HepG2 (cell line): ENCODE data around the gene TBCEL. TPM values are rescaled to one million over a fixed set of nuclear protein-coding genes. Genes with fewer than 3 reads are reported as not detected.
A peak's percentile ranks its signal among the peaks of the same experiment; 100 is the strongest.

Source experiments
- ATF4 ChIP-seq, 2 experiments: fragments of 450-650 bp in 1 of 2; sonication (generic) in 1 of 2; formaldehyde crosslinking; IDR thresholded peaks; 2 replicates each; pipeline versions ENCODE4 v1.5.0 to v1.8.0; 2020 to 2022; ENCODE audit warnings: mild to moderate bottlenecking in 1 of 2, missing genetic modification reagents in 1 of 2
- CREM ChIP-seq, 2 experiments: sonication (generic) in 1 of 2; formaldehyde crosslinking in 1 of 2; IDR thresholded peaks; 2 replicates each; pipeline versions ENCODE4 v1.4.0 to v1.6.1; 2016 to 2020; ENCODE audit warnings: antibody characterized with exemption in 1 of 2, mild to moderate bottlenecking in 1 of 2, missing genetic modification reagents in 1 of 2
- KMT2B ChIP-seq: IDR thresholded peaks from 2 replicates; pipeline ENCODE4 v1.6.1; 2016; ENCODE audit warnings: missing genetic modification reagents, missing compliant biosample characterization
- MAF1 ChIP-seq: sonication (generic); formaldehyde crosslinking; IDR thresholded peaks from 2 replicates; pipeline ENCODE4 v1.5.0; 2020; ENCODE audit warnings: missing genetic modification reagents, borderline replicate concordance
- MYC ChIP-seq: sonication (generic); formaldehyde crosslinking; IDR thresholded peaks from 2 replicates; pipeline ENCODE4 v1.9.0; 2021; ENCODE audit warnings: missing genetic modification reagents, borderline replicate concordance
- RNF2 ChIP-seq: fragments of 450-650 bp; conservative IDR thresholded peaks from 2 replicates; pipeline ENCODE4 v1.6.1; 2016; ENCODE audit warnings: low read depth
- SIN3B ChIP-seq: fragments of 150-350 bp; IDR thresholded peaks from 2 replicates; pipeline ENCODE4 v1.6.1; 2014; ENCODE audit warnings: low read length
- SMYD3 ChIP-seq: sonication (generic); formaldehyde crosslinking; IDR thresholded peaks from 2 replicates; pipeline ENCODE4 v1.8.1; 2023; ENCODE audit warnings: mild to moderate bottlenecking, missing genetic modification reagents
- SNRNP70 ChIP-seq: fragments of 200-400 bp; formaldehyde crosslinking; IDR thresholded peaks from 2 replicates; pipeline ENCODE4 v1.6.1; 2017; ENCODE audit warnings: mild to moderate bottlenecking, low read depth, low read length, moderate library complexity
- THAP7 ChIP-seq: sonication (generic); formaldehyde crosslinking; IDR thresholded peaks from 2 replicates; pipeline ENCODE4 v1.8.1; 2023; ENCODE audit warnings: mild to moderate bottlenecking, missing genetic modification reagents
- ZBTB1 ChIP-seq: sonication (generic); formaldehyde crosslinking; IDR thresholded peaks from 2 replicates; pipeline ENCODE4 v1.4.0; 2020; ENCODE audit warnings: missing genetic modification reagents, borderline replicate concordance
- ZBTB42 ChIP-seq: sonication (generic); formaldehyde crosslinking; IDR thresholded peaks from 2 replicates; pipeline ENCODE4 v1.5.0; 2020; ENCODE audit warnings: mild to moderate bottlenecking, missing genetic modification reagents
- ZFP82 ChIP-seq: sonication (generic); formaldehyde crosslinking; IDR thresholded peaks from 2 replicates; pipeline ENCODE4 v1.5.1; 2020; ENCODE audit warnings: mild to moderate bottlenecking, missing genetic modification reagents, borderline replicate concordance
- ZNF256 ChIP-seq: sonication (generic); formaldehyde crosslinking; conservative IDR thresholded peaks from 2 replicates; pipeline ENCODE4 v1.4.0; 2020; ENCODE audit warnings: missing genetic modification reagents
- ZNF282 ChIP-seq: fragments of 450-650 bp; IDR thresholded peaks from 2 replicates; pipeline ENCODE4 v1.6.1; 2018; ENCODE audit not compliant: partially characterized antibody
- ZNF616 ChIP-seq: sonication (generic); formaldehyde crosslinking; IDR thresholded peaks from 2 replicates; pipeline ENCODE4 v1.5.0; 2020; ENCODE audit warnings: low read depth, mild to moderate bottlenecking, missing genetic modification reagents
- ZNF670 ChIP-seq: sonication (generic); formaldehyde crosslinking; IDR thresholded peaks from 2 replicates; pipeline ENCODE4 v1.8.0; 2022; ENCODE audit warnings: mild to moderate bottlenecking, missing genetic modification reagents, borderline replicate concordance
- ZNF709 ChIP-seq: sonication (generic); formaldehyde crosslinking; IDR thresholded peaks from 2 replicates; pipeline ENCODE4 v1.5.0; 2020; ENCODE audit warnings: mild to moderate bottlenecking, missing genetic modification reagents
- ZNF766 ChIP-seq: sonication (generic); formaldehyde crosslinking; IDR thresholded peaks from 2 replicates; pipeline ENCODE4 v1.5.0; 2020; ENCODE audit warnings: missing genetic modification reagents, borderline replicate concordance
- ZSCAN31 ChIP-seq: sonication (generic); formaldehyde crosslinking; IDR thresholded peaks from 2 replicates; pipeline ENCODE4 v1.5.0; 2020; ENCODE audit warnings: low read depth, mild to moderate bottlenecking, missing genetic modification reagents
- polyA plus RNA-seq, 8 experiments: library from polyadenylated mRNA; depleted of rRNA in 3 of 8; stranded (reverse) in 7 of 8; unstranded in 1 of 8; fragments of >200 nt; fragmentation: Illumina TruSeq in 4 of 8; extraction: Trizol in 4 of 8; gene quantifications; 2 replicates each; pipeline versions ENCODE4 v1.2.1 to v1.2.3, GENCODE V29; 2011 to 2016; ENCODE audit warnings: low read depth in 4 of 8, missing spikeins in 1 of 8, mixed read lengths in 1 of 8; ENCODE audit not compliant: insufficient read depth in 1 of 8
- total RNA-seq, 5 experiments: library from RNA; depleted of rRNA; stranded (reverse); fragments of >200 nt; fragmentation: Illumina TruSeq; extraction: Trizol; gene quantifications; 2 replicates each; pipeline ENCODE4 v1.2.3, GENCODE V29; 2016; ENCODE audit warnings: low read depth in 1 of 5
- TF ChIP-seq, protein P1 (sequence below): sonication (generic); formaldehyde crosslinking; IDR thresholded peaks from 2 replicates; pipeline ENCODE4 v1.8.0; 2022; ENCODE audit warnings: mild to moderate bottlenecking, missing genetic modification reagents, moderate library complexity
- TF ChIP-seq, protein P2 (sequence below): sonication (generic); formaldehyde crosslinking; IDR thresholded peaks from 2 replicates; pipeline ENCODE4 v1.5.1; 2020; ENCODE audit warnings: missing genetic modification reagents, mild to moderate bottlenecking, borderline replicate concordance
- TF ChIP-seq, protein P3 (sequence below): sonication (generic); formaldehyde crosslinking; IDR thresholded peaks from 2 replicates; pipeline ENCODE4 v1.5.1; 2020; ENCODE audit warnings: missing genetic modification reagents, mild to moderate bottlenecking, borderline replicate concordance

TBCEL gene
- total and polyA plus RNA-seq, 2 of the 13 experiments (the other 11 are each of a cell fraction or from before 2014, with no cell fraction given), result 6.1 to 12.5 TPM

GRCh38 chr11:121023848-121024751 lies at the start of gene TBCEL (continued):
- TF ChIP-seq CREM (IDR thresholded peaks at IDR 0.05) (peak; percentile 52), CREM (CRISPR knock-in tag; IDR thresholded peaks at IDR 0.05) (no peak), ZFP82 (CRISPR knock-in tag) (no peak), SMYD3 (0 out of 2 replicates have a peak, but pooled peaks have one; percentile 18), ZNF670 (CRISPR knock-in tag) (no peak), KMT2B (CRISPR knock-in tag) (peak; percentile 87), MAF1 (no peak; the same call in 1 of the 2 replicates), ZNF766 (0 out of 2 replicates have a peak, but pooled peaks have one; percentile 66), ZNF282 (no peak), RNF2 (peak; percentile 88), ZNF616 (CRISPR knock-in tag) (peak; percentile 59; the same call in 1 of the 2 replicates), ATF4 (CRISPR knock-in tag; IDR thresholded peaks at IDR 0.05) (no peak; a peak in 1 of 4 replicates), ZNF256 (no peak), ZNF709 (no peak), ZBTB1 (CRISPR knock-in tag) (no peak), ZBTB42 (CRISPR knock-in tag) (peak; percentile 38; the same call in 1 of the 2 replicates), ZSCAN31 (CRISPR knock-in tag) (peak; percentile 42; the same call in 1 of the 2 replicates), SIN3B (no peak), THAP7 (CRISPR knock-in tag) (no peak), MYC (CRISPR knock-in tag) (peak; percentile 85; the same call in 1 of the 2 replicates), SNRNP70 (no peak)
- TF ChIP-seq, protein P1, sequence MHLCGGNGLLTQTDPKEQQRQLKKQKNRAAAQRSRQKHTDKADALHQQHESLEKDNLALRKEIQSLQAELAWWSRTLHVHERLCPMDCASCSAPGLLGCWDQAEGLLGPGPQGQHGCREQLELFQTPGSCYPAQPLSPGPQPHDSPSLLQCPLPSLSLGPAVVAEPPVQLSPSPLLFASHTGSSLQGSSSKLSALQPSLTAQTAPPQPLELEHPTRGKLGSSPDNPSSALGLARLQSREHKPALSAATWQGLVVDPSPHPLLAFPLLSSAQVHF, result peak; percentile 68
- TF ChIP-seq, protein P2, sequence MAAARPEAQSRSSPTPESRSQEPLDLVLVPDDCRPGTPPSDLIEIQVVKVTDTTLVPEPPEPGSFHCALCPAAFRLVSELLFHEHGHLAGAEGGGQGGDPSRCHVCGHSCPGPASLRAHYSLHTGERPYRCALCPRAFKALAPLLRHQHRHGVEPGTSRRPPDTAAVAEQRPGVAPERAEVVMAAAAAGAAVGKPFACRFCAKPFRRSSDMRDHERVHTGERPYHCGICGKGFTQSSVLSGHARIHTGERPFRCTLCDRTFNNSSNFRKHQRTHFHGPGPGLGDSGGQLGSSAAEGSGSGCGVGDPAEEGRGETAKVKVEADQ (CRISPR knock-in tag), result peak; percentile 48; the same call in 1 of the 2 replicates
- TF ChIP-seq, protein P3, sequence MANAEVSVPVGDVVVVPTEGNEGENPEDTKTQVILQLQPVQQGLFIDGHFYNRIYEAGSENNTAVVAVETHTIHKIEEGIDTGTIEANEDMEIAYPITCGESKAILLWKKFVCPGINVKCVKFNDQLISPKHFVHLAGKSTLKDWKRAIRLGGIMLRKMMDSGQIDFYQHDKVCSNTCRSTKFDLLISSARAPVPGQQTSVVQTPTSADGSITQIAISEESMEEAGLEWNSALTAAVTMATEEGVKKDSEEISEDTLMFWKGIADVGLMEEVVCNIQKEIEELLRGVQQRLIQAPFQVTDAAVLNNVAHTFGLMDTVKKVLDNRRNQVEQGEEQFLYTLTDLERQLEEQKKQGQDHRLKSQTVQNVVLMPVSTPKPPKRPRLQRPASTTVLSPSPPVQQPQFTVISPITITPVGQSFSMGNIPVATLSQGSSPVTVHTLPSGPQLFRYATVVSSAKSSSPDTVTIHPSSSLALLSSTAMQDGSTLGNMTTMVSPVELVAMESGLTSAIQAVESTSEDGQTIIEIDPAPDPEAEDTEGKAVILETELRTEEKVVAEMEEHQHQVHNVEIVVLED (CRISPR knock-in tag), result peak; percentile 98
